HepG2 (cell line): Measurements from ENCODE around the gene CACNA1C. TPM values are rescaled to one million over a fixed set of nuclear protein-coding genes. Genes with fewer than 3 reads are reported as not detected.

Experiments used
- ATAC-seq: fragments of 200-7000 bp; cut with Tn5 transposase; 3 replicates; pipeline ENCODE4 v1.9.1; 2020; ENCODE audit warnings: mild to moderate bottlenecking, moderate library complexity
- BruUV-seq: library from RNA; stranded (reverse); fragments of 400-500 nt; replicated peaks from 2 replicates; lab custom pipeline; 2021; lab: Mats Ljungman, UMichigan
- CTCF ChIA-PET: fragments of 300-600 bp; formaldehyde crosslinking; extraction: SDS; loops from one replicate; lab custom pipeline; 2021; ENCODE audit warnings: low total read pairs, inconsistent platforms, low intra/inter-chr PET ratio; lab: Yijun Ruan, JAX
- POLR2A ChIA-PET: fragments of 350-600 bp; sonication (Branson Sonifier 250); formaldehyde crosslinking; loops from one replicate; lab custom pipeline; 2020; ENCODE audit warnings: antibody characterized with exemption, inconsistent platforms; lab: Yijun Ruan, JAX
- DNase-seq: peaks from one replicate; pipeline ENCODE4 v3.0.0-alpha.2; 2015; ENCODE audit warnings: low spot score
- FAIRE-seq: peaks from 3 replicates; lab custom pipeline; 2011; peaks lifted over from hg19 to GRCh38; lab: Jason Lieb, UNC
- H2AFZ ChIP-seq: one replicate; pipeline ENCODE4 v1.6.1; 2011; ENCODE audit warnings: low read length, inconsistent platforms
- H3K27ac ChIP-seq: fragments of 300-600 bp; 3 replicates; pipeline ENCODE4 v1.8.0; 2011; ENCODE audit warnings: mixed run types, mild to moderate bottlenecking, mixed read lengths, low read length, inconsistent platforms; ENCODE audit not compliant: insufficient read depth; ENCODE audit errors: extremely low read length
- H3K27me3 ChIP-seq, 2 experiments: fragments of 200-600 bp in 1 of 2; 2 replicates in 1 of 2; 3 replicates in 1 of 2; pipeline versions ENCODE4 v1.6.0 to v1.8.0; 2011; ENCODE audit warnings: low read length in 2 of 2, mild to moderate bottlenecking in 2 of 2, moderate library complexity in 2 of 2, inconsistent platforms in 1 of 2; ENCODE audit not compliant: insufficient read depth in 2 of 2, control insufficient read depth in 1 of 2
- H3K36me3 ChIP-seq, 2 experiments: fragments of 200-600 bp in 1 of 2; replicated peaks in 1 of 2; 2 replicates in 1 of 2; 3 replicates in 1 of 2; pipeline versions ENCODE4 v1.5.1 to v1.8.0; 2011; ENCODE audit warnings: low read length in 2 of 2, inconsistent platforms in 1 of 2; ENCODE audit not compliant: insufficient read depth in 2 of 2, control insufficient read depth in 1 of 2
- H3K4me1 ChIP-seq: 2 replicates; pipeline ENCODE4 v1.5.1; 2012; ENCODE audit warnings: low read length, inconsistent platforms; ENCODE audit not compliant: insufficient read depth
- H3K4me2 ChIP-seq: 2 replicates; pipeline ENCODE4 v1.6.0; 2011; ENCODE audit warnings: low read depth, low read length, inconsistent platforms
- H3K4me3 ChIP-seq, 3 experiments: fragments of 200-600 bp in 1 of 3; sonication (generic), shearing (Covaris generic) in 1 of 3; replicated peaks in 1 of 3; 2 replicates each; pipeline ENCODE4 v1.5.1; 2011 to 2016; ENCODE audit warnings: low read length in 3 of 3, inconsistent platforms in 2 of 3, low read depth in 2 of 3, mild to moderate bottlenecking in 2 of 3, control low read depth in 1 of 3, mixed read lengths in 1 of 3; ENCODE audit not compliant: insufficient read depth in 1 of 3
- H3K79me2 ChIP-seq: one replicate; pipeline ENCODE4 v1.6.1; 2011; ENCODE audit warnings: low read length, inconsistent platforms; ENCODE audit not compliant: insufficient read depth
- H3K9ac ChIP-seq: 2 replicates; pipeline ENCODE4 v1.6.0; 2011; ENCODE audit warnings: mild to moderate bottlenecking, low read depth, low read length, inconsistent platforms; ENCODE audit not compliant: insufficient read depth
- H3K9me3 ChIP-seq: 2 replicates; pipeline ENCODE4 v1.5.1; 2012; ENCODE audit warnings: mild to moderate bottlenecking, low read length
- H4K20me1 ChIP-seq: 2 replicates; pipeline ENCODE4 v1.6.0; 2011; ENCODE audit warnings: inconsistent platforms, mild to moderate bottlenecking, low read length, moderate library complexity; ENCODE audit not compliant: insufficient read depth
- KAT2B ChIP-seq: fragments of 150-350 bp; IDR thresholded peaks from 2 replicates; pipeline ENCODE4 v1.6.1; 2014; ENCODE audit warnings: low read depth, low read length, borderline replicate concordance
- RBFOX2 ChIP-seq: fragments of 200-400 bp; formaldehyde crosslinking; IDR thresholded peaks from 2 replicates; pipeline ENCODE4 v1.6.1; 2017; ENCODE audit warnings: low read depth, mild to moderate bottlenecking, low read length
- RFXAP ChIP-seq: sonication (generic); formaldehyde crosslinking; IDR thresholded peaks from 2 replicates; pipeline ENCODE4 v1.4.0; 2020; ENCODE audit warnings: missing genetic modification reagents, borderline replicate concordance
- XBP1 ChIP-seq: sonication (generic); formaldehyde crosslinking; IDR thresholded peaks from 2 replicates; pipeline ENCODE4 v1.5.0; 2020; ENCODE audit warnings: missing genetic modification reagents
- YY1 ChIP-seq: IDR thresholded peaks from 2 replicates; pipeline ENCODE4 v1.6.1; 2011; ENCODE audit warnings: low read length, low read depth, moderate library complexity, mild to moderate bottlenecking; ENCODE audit not compliant: insufficient read depth, insufficient replicate concordance
- ZMAT3 ChIP-seq: sonication (generic); formaldehyde crosslinking; conservative IDR thresholded peaks from 2 replicates; pipeline ENCODE4 v1.7.0; 2021; ENCODE audit warnings: missing genetic modification reagents
- ZNF264 ChIP-seq: sonication (generic); formaldehyde crosslinking; IDR thresholded peaks from 2 replicates; pipeline ENCODE4 v1.4.0; 2020; ENCODE audit warnings: missing genetic modification reagents
- ZNF501 ChIP-seq: sonication (generic); formaldehyde crosslinking; IDR thresholded peaks from 2 replicates; pipeline ENCODE4 v1.5.1; 2020; ENCODE audit warnings: mild to moderate bottlenecking, moderate library complexity, missing genetic modification reagents
- ZNF879 ChIP-seq: sonication (generic); formaldehyde crosslinking; IDR thresholded peaks from 2 replicates; pipeline ENCODE4 v1.8.1; 2023; ENCODE audit warnings: missing genetic modification reagents
- WGBS: methylation state at CpG from one replicate; pipeline ENCODE4 v1.1.6; 2017; ENCODE audit warnings: low lambda C conversion rate; 5-methylcytosine and 5-hydroxymethylcytosine counted together
- in situ Hi-C: cut with HindIII; loops from 2 replicates; pipeline ENCODE4 v1.10.0; 2017; ENCODE audit warnings: low pct_unique_long_range_greater_than_20kb; ENCODE audit not compliant: extremely low pct_ligation_motif_present
- intact Hi-C: fragments of 100-400 bp; cut with micrococcal nuclease; formaldehyde crosslinking; loops from one replicate; pipeline ENCODE4 v1.10.0; 2022; ENCODE audit not compliant: unreplicated experiment
- polyA plus RNA-seq, 8 experiments: library from polyadenylated mRNA; depleted of rRNA in 3 of 8; stranded (reverse) in 7 of 8; unstranded in 1 of 8; fragments of >200 nt; fragmentation: Illumina TruSeq in 4 of 8; extraction: Trizol in 4 of 8; gene quantifications; 2 replicates each; pipeline versions ENCODE4 v1.2.1 to v1.2.3, GENCODE V29; 2011 to 2016; ENCODE audit warnings: low read depth in 4 of 8, missing spikeins in 1 of 8, mixed read lengths in 1 of 8; ENCODE audit not compliant: insufficient read depth in 1 of 8
- total RNA-seq, 5 experiments: library from RNA; depleted of rRNA; stranded (reverse); fragments of >200 nt; fragmentation: Illumina TruSeq; extraction: Trizol; gene quantifications; 2 replicates each; pipeline ENCODE4 v1.2.3, GENCODE V29; 2016; ENCODE audit warnings: low read depth in 1 of 5
- TF ChIP-seq, protein P1 (sequence below): sonication (generic); formaldehyde crosslinking; IDR thresholded peaks from 2 replicates; pipeline ENCODE4 v1.4.0; 2020; ENCODE audit warnings: missing genetic modification reagents
- TF ChIP-seq, protein P2 (sequence below): sonication (generic); formaldehyde crosslinking; conservative IDR thresholded peaks from 2 replicates; pipeline ENCODE4 v1.4.0; 2020; ENCODE audit warnings: missing genetic modification reagents

CACNA1C gene
- total and polyA plus RNA-seq, 2 of the 13 experiments (the other 11 are each of a cell fraction or from before 2014, with no cell fraction given): not detected

DNA sequence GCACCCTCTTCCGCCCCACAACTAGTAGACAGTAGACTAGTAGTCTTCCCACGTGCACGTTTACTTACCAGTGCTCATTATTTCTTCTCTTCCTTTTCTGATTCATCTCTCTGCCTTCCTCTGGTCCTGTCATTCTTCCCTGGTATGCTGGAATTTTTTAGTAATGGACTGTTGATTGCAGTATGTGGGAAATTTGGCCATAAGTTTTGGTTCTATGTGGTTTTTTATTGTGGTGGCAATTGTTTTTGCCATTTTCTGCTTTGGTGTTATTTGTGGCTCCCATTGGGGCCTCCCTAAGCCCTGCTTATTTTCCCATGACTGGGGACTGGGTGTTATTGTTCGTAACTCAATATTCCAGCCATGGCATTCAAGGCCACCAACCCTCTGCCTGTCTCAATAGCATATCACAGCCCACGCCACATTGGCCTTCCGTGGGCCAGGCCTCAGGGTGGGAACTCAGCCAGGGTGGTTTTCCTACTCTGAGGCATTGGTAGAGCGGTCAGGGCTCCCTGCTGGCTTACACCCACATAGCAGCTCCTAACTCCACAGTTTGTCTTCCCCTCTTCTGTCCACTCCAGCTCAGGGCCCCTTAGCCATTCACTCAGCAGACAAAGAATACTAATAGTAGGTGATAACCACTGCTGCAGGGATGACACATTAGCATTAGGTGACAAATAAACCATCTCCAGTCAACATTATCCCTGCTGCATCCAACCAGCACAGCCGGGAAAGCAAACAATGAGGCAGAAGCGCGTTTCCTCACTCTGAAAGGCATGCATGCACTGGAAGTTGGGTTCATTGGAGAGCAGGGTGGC lies 321.5 kb downstream of the CACNA1C start:
- Histone ChIP-seq H3K79me2 (no peaks in the 10 kb centered on the region), H3K27ac (no peak overlapping the region), H3K9ac (no peak overlapping the region), H3K27me3 (peaks cover 6 to 65% of the 10 kb centered on the region in 2 experiments), H3K4me2 (no peak overlapping the region), H3K4me1 (no peaks in the 10 kb centered on the region), H4K20me1 (no peaks in the 10 kb centered on the region), H3K36me3 (no peaks in the 10 kb centered on the region), H3K4me3 (no peak overlapping the region), H3K9me3 (no peaks in the 10 kb centered on the region), H2AFZ (no peak overlapping the region)
- no TSS peak for BruUV-seq
- intact Hi-C loops: no loop called here
- ChIA-PET CTCF (no interaction called here), POLR2A (no interaction called here)
- 12% methylated on average over 10 of the region's 10 CpGs for WGBS
- no peak for DNase-seq
- FAIRE-seq: no peak
- in situ Hi-C loops: no loop called here
- no peak for ATAC-seq
- no peak for TF ChIP-seq ZMAT3
- TF ChIP-seq XBP1 (CRISPR knock-in tag): no peak
- no peak for TF ChIP-seq RBFOX2
- TF ChIP-seq ZNF264: no peak
- TF ChIP-seq KAT2B: no peak
- no peak for TF ChIP-seq ZNF501 (CRISPR knock-in tag)
- TF ChIP-seq, protein P1, sequence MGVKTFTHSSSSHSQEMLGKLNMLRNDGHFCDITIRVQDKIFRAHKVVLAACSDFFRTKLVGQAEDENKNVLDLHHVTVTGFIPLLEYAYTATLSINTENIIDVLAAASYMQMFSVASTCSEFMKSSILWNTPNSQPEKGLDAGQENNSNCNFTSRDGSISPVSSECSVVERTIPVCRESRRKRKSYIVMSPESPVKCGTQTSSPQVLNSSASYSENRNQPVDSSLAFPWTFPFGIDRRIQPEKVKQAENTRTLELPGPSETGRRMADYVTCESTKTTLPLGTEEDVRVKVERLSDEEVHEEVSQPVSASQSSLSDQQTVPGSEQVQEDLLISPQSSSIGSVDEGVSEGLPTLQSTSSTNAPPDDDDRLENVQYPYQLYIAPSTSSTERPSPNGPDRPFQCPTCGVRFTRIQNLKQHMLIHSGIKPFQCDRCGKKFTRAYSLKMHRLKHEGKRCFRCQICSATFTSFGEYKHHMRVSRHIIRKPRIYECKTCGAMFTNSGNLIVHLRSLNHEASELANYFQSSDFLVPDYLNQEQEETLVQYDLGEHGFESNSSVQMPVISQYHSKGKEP (CRISPR knock-in tag): no peak
- no peak for TF ChIP-seq YY1
- TF ChIP-seq, protein P2, sequence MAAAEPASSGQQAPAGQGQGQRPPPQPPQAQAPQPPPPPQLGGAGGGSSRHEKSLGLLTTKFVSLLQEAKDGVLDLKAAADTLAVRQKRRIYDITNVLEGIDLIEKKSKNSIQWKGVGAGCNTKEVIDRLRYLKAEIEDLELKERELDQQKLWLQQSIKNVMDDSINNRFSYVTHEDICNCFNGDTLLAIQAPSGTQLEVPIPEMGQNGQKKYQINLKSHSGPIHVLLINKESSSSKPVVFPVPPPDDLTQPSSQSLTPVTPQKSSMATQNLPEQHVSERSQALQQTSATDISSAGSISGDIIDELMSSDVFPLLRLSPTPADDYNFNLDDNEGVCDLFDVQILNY (CRISPR knock-in tag): no peak
- no peak for TF ChIP-seq RFXAP
- no peak for TF ChIP-seq ZNF879 (CRISPR knock-in tag)
